HepG2 (cell line): ENCODE measurements around the gene CENPL. TPM values are rescaled to one million over a fixed set of nuclear protein-coding genes. Genes with fewer than 3 reads are reported as not detected.

ENCODE experiments used
- ARNTL ChIP-seq: sonication (generic); formaldehyde crosslinking; IDR thresholded peaks from 2 replicates; pipeline ENCODE4 v1.4.0; 2020; ENCODE audit warnings: mild to moderate bottlenecking, missing genetic modification reagents
- CHD4 ChIP-seq: fragments of 200-600 bp; sonication (generic); IDR thresholded peaks from 2 replicates; pipeline ENCODE4 v1.7.0; 2017; ENCODE audit warnings: mild to moderate bottlenecking, low read length, borderline replicate concordance
- DPF2 ChIP-seq: sonication (generic); formaldehyde crosslinking; IDR thresholded peaks from 2 replicates; pipeline ENCODE4 v1.4.0; 2020; ENCODE audit warnings: mild to moderate bottlenecking, low read depth, missing genetic modification reagents, borderline replicate concordance
- FOSL2 ChIP-seq: sonication (generic); formaldehyde crosslinking; IDR thresholded peaks from 2 replicates; pipeline ENCODE4 v1.4.0; 2020; ENCODE audit warnings: missing genetic modification reagents
- GPN1 ChIP-seq: sonication (generic); formaldehyde crosslinking; IDR thresholded peaks from 2 replicates; pipeline ENCODE4 v1.5.1; 2020; ENCODE audit warnings: missing genetic modification reagents, borderline replicate concordance
- HMGA1 ChIP-seq: sonication (generic); formaldehyde crosslinking; conservative IDR thresholded peaks from 2 replicates; pipeline ENCODE4 v1.4.0; 2020; ENCODE audit warnings: missing genetic modification reagents
- PATZ1 ChIP-seq: sonication (generic); formaldehyde crosslinking; IDR thresholded peaks from 2 replicates; pipeline ENCODE4 v1.4.0; 2020; ENCODE audit warnings: missing genetic modification reagents
- POLR2A ChIP-seq, 2 experiments: IDR thresholded peaks; 2 replicates each; pipeline ENCODE4 v1.6.1; 2011; ENCODE audit warnings: low read depth in 2 of 2, low read length in 2 of 2, mild to moderate bottlenecking in 1 of 2, moderate library complexity in 1 of 2; ENCODE audit not compliant: insufficient read depth in 1 of 2
- SP2 ChIP-seq: sonication (generic); formaldehyde crosslinking; IDR thresholded peaks from 2 replicates; pipeline ENCODE4 v1.5.1; 2020; ENCODE audit warnings: mild to moderate bottlenecking, missing genetic modification reagents
- TAF15 ChIP-seq: fragments of 200-400 bp; formaldehyde crosslinking; IDR thresholded peaks from one replicate; pipeline ENCODE4 v1.6.1; 2018; ENCODE audit warnings: mild to moderate bottlenecking, low read depth, low read length; ENCODE audit not compliant: poor library complexity, severe bottlenecking
- ZFP36L2 ChIP-seq: sonication (generic); formaldehyde crosslinking; IDR thresholded peaks from 2 replicates; pipeline ENCODE4 v1.4.0; 2020; ENCODE audit warnings: missing genetic modification reagents
- ZGPAT ChIP-seq: IDR thresholded peaks from 2 replicates; pipeline ENCODE4 v1.6.1; 2016; ENCODE audit warnings: mild to moderate bottlenecking
- ZNF331 ChIP-seq: sonication (generic); formaldehyde crosslinking; IDR thresholded peaks from 2 replicates; pipeline ENCODE4 v1.4.0; 2020; ENCODE audit warnings: missing genetic modification reagents
- ZNF605 ChIP-seq: sonication (generic); formaldehyde crosslinking; IDR thresholded peaks from 2 replicates; pipeline ENCODE4 v1.8.0; 2022; ENCODE audit warnings: mild to moderate bottlenecking, missing genetic modification reagents
- ZNF644 ChIP-seq: IDR thresholded peaks from 2 replicates; pipeline ENCODE4 v1.6.1; 2016; ENCODE audit warnings: low read depth
- polyA plus RNA-seq, 8 experiments: library from polyadenylated mRNA; depleted of rRNA in 3 of 8; stranded (reverse) in 7 of 8; unstranded in 1 of 8; fragments of >200 nt; fragmentation: Illumina TruSeq in 4 of 8; extraction: Trizol in 4 of 8; gene quantifications; 2 replicates each; pipeline versions ENCODE4 v1.2.1 to v1.2.3, GENCODE V29; 2011 to 2016; ENCODE audit warnings: low read depth in 4 of 8, missing spikeins in 1 of 8, mixed read lengths in 1 of 8; ENCODE audit not compliant: insufficient read depth in 1 of 8
- total RNA-seq, 5 experiments: library from RNA; depleted of rRNA; stranded (reverse); fragments of >200 nt; fragmentation: Illumina TruSeq; extraction: Trizol; gene quantifications; 2 replicates each; pipeline ENCODE4 v1.2.3, GENCODE V29; 2016; ENCODE audit warnings: low read depth in 1 of 5
- TF ChIP-seq, protein P1 (sequence below): IDR thresholded peaks from 2 replicates; pipeline ENCODE4 v1.6.1; 2016; ENCODE audit warnings: low read depth, borderline replicate concordance
- TF ChIP-seq, protein P2 (sequence below): sonication (generic); formaldehyde crosslinking; IDR thresholded peaks from 2 replicates; pipeline ENCODE4 v1.8.0; 2022; ENCODE audit warnings: mild to moderate bottlenecking, missing genetic modification reagents; ENCODE audit not compliant: insufficient replicate concordance
- TF ChIP-seq, protein P3 (sequence below): IDR thresholded peaks from 2 replicates; pipeline ENCODE4 v1.6.1; 2016; ENCODE audit warnings: control low read depth

CENPL gene
- total and polyA plus RNA-seq, 2 of the 13 experiments (the other 11 are each of a cell fraction or from before 2014, with no cell fraction given), result 4.4 to 14.2 TPM

DNA sequence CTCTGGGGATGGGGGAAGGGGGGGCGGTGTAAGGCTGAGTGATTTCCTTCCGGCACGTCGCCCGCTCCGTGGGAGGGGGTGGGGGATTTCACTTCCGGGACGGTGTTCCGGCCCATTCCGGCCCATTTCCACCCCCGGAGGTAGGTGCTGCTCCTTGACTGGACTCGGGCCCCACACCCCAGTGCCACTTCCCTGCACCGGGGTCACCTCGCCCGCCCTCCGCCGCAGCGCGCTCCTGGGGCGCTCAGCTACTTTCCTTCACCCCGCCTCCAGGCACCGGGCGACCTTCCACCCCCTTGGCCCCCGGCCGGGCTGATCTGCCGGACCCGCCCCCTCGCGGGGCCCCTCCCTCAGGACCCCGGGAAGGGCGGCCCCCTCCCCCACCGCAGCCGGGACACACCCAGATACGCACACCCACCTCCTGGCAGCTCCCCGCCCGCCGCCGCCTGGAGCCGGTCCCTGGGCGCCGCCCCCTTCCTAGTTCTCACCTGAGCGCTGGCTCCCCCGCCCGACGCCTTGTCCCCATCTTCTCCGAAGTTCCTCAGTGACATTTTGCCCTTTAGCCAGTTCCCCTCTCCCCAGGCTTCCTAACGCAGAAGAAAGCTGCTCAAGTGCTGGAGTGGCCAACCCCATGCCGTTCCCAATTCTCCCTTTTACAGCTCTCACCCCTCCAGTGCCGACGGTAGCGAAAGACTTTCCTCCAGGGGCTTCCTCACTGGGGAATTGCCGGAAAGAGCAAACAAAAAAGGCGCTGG, 43.8 kb upstream of the CENPL start, which contains the start of gene ZBTB37 (continued):
- TF ChIP-seq, protein P1, sequence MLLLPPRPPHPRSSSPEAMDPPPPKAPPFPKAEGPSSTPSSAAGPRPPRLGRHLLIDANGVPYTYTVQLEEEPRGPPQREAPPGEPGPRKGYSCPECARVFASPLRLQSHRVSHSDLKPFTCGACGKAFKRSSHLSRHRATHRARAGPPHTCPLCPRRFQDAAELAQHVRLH (CRISPR knock-in tag), result no peak; the same call in 1 of the 2 replicates
- TF ChIP-seq ZFP36L2 (CRISPR knock-in tag), result no peak
- TF ChIP-seq HMGA1, result no peak
- TF ChIP-seq ARNTL (CRISPR knock-in tag), result peak; percentile 15; the same call in 1 of the 2 replicates
- TF ChIP-seq CHD4, result no peak
- TF ChIP-seq POLR2A (IDR thresholded peaks at IDR 0.05; ENCODE audit: insufficient read depth in 1 of 2, low read depth in 2 of 2, low read length in 2 of 2), result peak in 1 of 2 experiments; percentile 42; a peak in 1 of 4 replicates
- no peak for TF ChIP-seq ZNF644 (CRISPR knock-in tag)
- TF ChIP-seq, protein P2, sequence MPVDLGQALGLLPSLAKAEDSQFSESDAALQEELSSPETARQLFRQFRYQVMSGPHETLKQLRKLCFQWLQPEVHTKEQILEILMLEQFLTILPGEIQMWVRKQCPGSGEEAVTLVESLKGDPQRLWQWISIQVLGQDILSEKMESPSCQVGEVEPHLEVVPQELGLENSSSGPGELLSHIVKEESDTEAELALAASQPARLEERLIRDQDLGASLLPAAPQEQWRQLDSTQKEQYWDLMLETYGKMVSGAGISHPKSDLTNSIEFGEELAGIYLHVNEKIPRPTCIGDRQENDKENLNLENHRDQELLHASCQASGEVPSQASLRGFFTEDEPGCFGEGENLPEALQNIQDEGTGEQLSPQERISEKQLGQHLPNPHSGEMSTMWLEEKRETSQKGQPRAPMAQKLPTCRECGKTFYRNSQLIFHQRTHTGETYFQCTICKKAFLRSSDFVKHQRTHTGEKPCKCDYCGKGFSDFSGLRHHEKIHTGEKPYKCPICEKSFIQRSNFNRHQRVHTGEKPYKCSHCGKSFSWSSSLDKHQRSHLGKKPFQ, result peak; percentile 36
- no peak for TF ChIP-seq ZNF605 (CRISPR knock-in tag)
- TF ChIP-seq ZGPAT (CRISPR knock-in tag), result peak; percentile 74; the same call in 1 of the 2 replicates
- TF ChIP-seq ZNF331, result no peak; the same call in 1 of the 2 replicates
- no peak for TF ChIP-seq DPF2 (CRISPR knock-in tag)
- TF ChIP-seq TAF15, result no peak
- TF ChIP-seq PATZ1 (CRISPR knock-in tag), result peak; percentile 99
- peak; percentile 57; the same call in 1 of the 2 replicates for TF ChIP-seq SP2
- peak; percentile 25; the same call in 1 of the 2 replicates for TF ChIP-seq FOSL2 (CRISPR knock-in tag)
- TF ChIP-seq, protein P3, sequence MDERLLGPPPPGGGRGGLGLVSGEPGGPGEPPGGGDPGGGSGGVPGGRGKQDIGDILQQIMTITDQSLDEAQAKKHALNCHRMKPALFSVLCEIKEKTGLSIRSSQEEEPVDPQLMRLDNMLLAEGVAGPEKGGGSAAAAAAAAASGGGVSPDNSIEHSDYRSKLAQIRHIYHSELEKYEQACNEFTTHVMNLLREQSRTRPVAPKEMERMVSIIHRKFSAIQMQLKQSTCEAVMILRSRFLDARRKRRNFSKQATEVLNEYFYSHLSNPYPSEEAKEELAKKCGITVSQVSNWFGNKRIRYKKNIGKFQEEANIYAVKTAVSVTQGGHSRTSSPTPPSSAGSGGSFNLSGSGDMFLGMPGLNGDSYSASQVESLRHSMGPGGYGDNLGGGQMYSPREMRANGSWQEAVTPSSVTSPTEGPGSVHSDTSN (CRISPR knock-in tag), result no peak
- TF ChIP-seq GPN1, result no peak
